K562 (cell line): ENCODE data around the gene PLEKHM3.
"Not testable (repeated sequence)": the region's sequence is repeated elsewhere in the genome, so short reads cannot be mapped to it uniquely, and the experiment has no call there.

Experiments
- CTCF ChIP-seq, 3 experiments: IDR thresholded peaks in 2 of 3; conservative IDR thresholded peaks in 1 of 3; 2 replicates each; pipeline ENCODE4 v1.5.1; 2011 to 2012; ENCODE audit warnings: low read length in 3 of 3, mild to moderate bottlenecking in 3 of 3, control low read depth in 2 of 3, improper control_type of control experiment in 1 of 3, inconsistent platforms in 1 of 3, low read depth in 1 of 3, mixed read lengths in 1 of 3, moderate library complexity in 1 of 3; ENCODE audit not compliant: insufficient read depth in 2 of 3
- E4F1 ChIP-seq: fragments of 250-450 bp; sonication (Bioruptor Pico); IDR thresholded peaks from 2 replicates; pipeline ENCODE4 v1.5.0; 2021; ENCODE audit warnings: mild to moderate bottlenecking, borderline replicate concordance
- HBP1 ChIP-seq: fragments of 450-650 bp; formaldehyde crosslinking; IDR thresholded peaks from 2 replicates; pipeline ENCODE4 v1.4.0; 2022; ENCODE audit warnings: missing genetic modification characterization
- ZNF609 ChIP-seq: sonication (generic); formaldehyde crosslinking; IDR thresholded peaks from 2 replicates; pipeline ENCODE4 v1.8.1; 2023; ENCODE audit warnings: missing genetic modification reagents, mild to moderate bottlenecking, borderline replicate concordance

GRCh38 chr2:207811658-207812057 lies 213.7 kb downstream of the PLEKHM3 start:
- TF ChIP-seq ZNF609 (CRISPR knock-in tag); E4F1 (CRISPR knock-in tag); CTCF (IDR thresholded peaks at IDR 0.05 in 2 of 3, conservative IDR thresholded peaks at IDR 0.05 in 1 of 3; ENCODE audit: insufficient read depth in 2 of 3, low read depth in 1 of 3, low read length in 3 of 3); HBP1 (CRISPR knock-in tag): not testable (repeated sequence)
